GM19455 (cell line): ENCODE results near the gene EMILIN2.

Experiments used
- ATAC-seq: cut with Tn5 transposase; IDR thresholded peaks from one replicate; pipeline ENCODE4 v1.9.1; 2021; ENCODE audit not compliant: unreplicated experiment

EMILIN2 gene

DNA sequence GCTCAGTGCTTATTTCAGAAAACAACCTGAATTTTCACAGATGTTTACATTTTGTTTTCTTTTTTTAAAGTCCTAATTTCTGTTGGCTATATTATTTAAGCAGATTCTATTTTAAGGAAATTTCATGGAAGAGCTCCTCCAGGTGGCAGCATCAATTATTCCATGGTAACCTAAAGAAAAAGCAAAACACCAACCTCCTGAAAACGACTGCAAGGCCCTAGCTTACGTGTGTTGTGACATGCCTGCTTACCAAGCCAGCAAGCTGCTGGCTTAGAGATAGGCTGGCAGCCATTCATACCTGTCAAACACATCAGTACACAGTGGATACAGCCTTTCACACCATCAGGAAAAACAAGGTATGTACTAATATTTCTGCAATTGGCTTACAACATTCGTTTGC is 101.2 kb downstream of the EMILIN2 start:
- ATAC-seq, result no peak

DNA sequence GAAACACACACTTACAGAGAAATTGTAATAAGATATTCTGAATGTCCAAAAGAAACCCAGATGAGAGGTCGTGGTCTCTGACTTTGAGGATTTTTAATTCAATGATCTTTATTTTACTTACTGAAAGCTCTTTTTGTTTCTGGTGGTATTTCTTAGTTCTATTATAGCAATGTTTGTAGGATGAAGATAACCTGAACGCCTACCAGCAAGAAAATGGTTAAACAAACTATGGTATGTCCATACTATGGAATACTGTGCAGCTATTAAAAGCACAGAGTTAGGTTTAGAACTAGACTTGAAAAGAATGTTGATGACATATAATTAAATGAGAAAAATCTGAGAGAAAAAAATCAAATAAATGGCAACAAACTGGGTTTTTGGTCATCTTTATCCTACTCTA is 105.8 kb downstream of the EMILIN2 start:
- no peak for ATAC-seq

DNA sequence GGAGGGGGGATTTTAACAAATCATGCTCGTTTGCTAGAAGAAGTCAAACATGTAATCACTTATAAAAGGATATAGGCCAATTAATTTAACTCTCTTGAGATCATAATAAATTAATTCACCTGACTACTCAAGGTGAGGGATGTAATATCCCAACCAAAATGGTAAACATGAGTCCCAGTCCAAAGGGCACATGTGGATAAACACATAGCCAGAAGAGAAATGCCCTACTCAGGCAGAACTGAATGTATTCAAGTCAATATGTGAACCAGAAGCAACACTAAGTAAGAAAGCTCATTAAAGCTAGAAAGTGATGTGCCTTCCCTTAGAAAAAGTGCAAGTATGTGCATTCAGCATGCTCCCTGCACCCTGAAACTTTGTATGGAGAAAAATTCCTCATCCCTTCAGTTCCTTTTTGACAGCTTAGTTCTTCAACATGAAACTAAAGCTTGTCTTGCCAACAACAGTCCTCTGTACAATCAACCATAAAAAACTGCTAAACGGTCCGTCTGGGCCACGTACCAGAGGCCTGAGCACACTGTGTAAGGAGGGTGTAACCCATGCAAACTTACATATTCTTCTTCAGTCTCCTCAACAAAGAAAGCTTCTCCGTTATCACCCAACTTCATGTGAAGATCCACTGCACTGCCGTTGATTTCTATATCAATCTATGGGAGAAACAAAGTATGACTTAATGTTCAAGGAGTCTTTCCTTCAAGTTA is 107.3 kb downstream of the EMILIN2 start:
- ATAC-seq, result no peak

DNA sequence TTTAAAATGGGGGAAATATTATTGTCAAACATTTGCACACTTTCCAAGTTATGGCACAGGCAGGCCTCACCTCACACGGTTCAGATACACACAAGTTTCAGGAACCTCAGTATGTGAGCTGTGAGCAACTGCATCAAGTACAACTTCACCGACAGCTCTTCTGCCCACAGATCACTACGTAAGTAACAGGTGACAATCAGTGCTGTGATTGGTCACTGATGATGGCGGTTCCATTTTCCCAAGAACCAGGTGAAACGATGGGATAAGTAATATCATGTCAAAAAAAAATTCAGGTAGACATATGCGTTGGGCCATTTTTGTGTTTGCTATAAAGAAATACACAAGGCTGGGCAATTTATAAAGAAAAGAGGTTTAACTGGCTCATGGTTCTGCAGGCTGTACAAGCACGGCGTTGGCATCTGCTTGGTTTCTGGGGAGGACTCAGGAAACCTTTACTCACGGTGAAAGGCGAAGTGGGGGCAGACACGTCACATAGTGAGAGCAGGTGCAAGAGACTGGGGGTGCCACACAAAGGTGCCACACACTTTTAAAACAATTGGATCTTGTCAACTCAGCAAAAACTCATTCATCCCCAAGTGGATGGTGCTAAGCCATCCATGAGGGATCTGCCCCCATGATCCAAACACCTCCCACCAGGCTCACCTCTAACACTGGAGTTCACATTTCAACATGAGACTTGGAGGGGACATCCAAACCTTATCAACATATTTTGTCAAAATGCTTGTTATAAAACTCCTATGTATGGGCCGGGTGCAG is 108.3 kb downstream of the EMILIN2 start:
- no peak for ATAC-seq

DNA sequence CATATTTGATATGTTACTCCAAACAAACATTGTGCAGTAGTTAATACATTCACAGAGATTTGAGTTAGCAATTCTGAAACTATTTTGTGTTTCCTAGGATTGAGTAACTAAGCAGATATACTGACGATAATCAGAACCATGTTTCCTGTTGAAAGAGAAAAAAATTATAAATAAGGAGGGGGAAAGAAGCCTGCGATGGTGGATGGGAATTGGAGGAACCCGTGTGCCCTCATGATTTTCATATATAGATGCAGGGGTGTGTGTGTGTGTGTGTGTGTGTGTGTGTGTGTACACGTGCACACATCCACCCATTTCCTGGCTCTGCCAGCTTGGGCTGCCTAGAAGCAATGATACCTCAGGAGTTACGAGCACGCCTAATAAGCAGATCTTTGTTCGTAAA is 109.2 kb downstream of the EMILIN2 start:
- ATAC-seq, result no peak

DNA sequence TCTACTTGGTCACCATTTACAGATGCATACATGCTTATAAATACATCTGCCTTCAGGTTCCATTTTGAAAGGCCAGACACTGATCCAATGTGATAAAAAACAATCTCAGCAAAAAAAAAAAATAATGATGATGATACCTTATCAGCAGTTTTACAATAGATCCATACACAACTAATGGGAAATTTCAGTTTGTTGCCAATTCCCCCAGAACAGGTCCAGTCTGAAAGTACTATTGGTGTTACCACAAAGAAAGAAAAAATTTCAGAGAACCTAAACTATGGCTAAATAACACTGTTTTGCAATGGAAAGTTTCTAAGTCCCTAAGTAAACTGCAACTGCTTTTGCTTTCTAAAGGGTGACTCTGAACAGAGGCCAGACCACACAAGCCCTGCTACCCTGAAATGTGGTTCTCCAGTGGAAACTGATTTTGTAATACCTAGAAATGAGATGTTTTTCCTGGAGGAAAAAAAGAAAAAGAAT is 112.1 kb downstream of the EMILIN2 start:
- ATAC-seq, result peak; percentile 57

DNA sequence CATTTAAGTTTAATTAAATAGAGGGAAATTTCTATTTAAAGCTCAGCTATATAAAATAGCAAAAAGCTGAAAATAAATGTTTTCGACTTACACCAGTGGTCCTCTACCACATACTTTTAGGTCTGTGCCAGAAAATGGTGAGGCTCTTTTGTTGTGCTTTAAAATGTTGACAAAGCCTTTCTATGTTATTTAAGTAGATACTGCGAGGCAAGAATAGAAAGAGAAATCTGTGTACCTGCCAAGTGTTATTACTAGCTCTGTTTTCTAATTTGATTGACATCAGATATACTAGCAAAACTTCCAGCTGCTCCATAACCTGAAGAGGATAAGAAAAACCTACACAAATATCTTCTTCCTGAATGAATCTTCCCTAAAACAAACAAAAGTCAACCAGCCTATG is 112.5 kb downstream of the EMILIN2 start:
- ATAC-seq, result no peak

DNA sequence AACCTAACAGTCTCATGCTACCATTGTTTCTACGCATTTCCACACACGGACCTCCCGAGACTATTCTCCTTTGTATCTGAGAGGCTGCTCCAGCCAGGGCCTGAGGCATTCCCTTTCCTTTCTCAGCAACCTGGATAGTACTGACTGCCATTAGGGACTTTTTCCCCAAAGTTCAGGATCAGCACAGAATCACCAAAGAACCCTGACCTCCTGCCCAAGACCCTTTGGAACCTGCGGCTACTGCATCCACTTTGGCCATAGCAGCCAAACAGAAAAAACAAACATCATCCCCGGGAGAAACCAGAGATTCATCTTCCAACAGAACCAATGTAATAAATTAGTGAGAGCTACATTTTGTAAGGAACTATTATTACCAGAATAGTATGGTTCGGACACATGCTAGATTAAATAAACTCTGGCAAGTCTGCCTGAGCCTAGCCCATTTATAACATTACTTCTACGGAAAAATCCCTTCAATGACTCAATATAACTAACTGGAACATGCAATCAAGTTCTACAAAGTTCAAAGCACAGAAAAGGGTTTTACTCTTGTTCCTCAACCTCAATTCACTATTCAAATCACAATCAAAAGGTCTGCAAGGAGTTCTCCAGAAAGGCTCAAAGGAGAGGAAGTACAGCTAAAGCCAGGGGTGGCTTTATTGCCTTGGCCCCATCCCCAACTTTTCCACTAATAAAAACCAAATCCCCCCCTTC is 114.3 kb downstream of the EMILIN2 start:
- ATAC-seq, result no peak

DNA sequence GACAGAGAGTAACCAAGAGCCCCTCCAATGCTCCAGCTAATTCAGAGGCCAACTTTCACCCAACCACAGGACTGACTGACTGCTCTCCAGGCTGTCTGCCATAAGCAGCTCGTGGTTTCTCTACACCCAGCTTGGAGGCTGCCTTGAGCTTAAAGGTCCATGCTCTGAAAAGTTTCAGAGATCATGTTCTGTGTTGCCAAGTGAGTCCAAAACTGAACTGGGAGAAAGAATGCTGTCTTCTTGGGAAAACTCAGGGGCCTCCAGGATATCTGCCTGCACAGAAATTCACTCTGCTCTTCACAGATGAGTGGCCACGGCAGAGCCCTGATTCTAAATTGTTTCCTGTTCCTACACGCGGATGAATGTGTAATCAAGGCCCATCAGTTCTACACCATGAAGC is 115.0 kb downstream of the EMILIN2 start:
- ATAC-seq, result no peak

DNA sequence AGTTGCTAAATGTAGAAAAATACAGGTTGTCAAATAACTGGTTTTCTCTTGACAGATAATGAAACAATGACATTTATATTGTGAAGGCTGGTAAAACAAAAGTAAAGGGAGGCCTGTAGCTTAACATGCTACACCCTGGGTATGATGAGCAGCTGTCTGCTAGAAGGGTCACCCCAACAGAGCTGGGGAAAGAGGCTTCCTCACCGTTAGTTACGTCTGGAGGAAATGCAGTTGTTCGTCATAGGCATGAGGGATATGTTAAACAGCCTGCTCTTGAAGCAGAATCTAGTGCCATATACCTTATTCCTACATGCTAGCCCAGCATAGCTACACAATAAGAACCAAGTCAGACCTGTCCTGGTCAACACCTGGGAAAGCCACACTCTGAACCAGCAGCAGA is 116.2 kb downstream of the EMILIN2 start:
- ATAC-seq, result no peak

DNA sequence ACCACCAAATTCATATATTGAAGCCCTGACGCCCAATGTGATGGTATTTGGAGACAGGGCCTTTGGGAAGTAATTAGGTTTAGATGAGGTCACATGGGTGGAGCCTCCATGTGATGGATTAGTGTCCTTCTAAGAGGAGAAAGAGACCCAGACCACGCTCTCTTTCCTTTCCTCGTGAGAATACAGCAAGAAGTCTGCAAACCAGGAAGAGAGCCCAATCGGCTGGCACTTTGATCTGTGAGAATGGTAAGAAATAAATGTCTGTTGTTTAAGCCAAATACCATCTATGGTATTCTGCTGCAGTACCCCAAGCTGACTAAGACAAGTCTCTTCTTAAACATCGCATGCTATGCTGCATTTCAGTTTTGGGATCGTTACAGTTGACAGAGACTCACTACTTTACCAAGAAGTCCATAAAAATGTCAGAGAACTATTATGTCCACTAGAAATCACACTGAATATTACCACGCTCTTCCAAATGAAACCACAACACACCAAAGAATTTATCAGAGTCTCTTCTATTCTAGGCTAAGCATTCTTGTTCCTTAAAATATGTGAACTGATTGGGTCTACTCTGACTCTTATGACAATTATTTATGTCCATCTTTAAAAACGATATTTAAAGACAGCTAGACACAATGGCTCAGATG is 117.7 kb downstream of the EMILIN2 start:
- no peak for ATAC-seq
